Natural killer cell (primary cell): ENCODE data around the gene FBXO46. TPM values are rescaled to one million over a fixed set of nuclear protein-coding genes. Genes with fewer than 3 reads are reported as not detected.

Source experiments
- ATAC-seq, 3 donors: fragments of 150-1000 bp in 2 of 3; fragments of 200-7000 bp in 1 of 3; cut with Tn5 transposase; 1 replicate in 1 of 3; 2 replicates in 2 of 3; pipeline ENCODE4 v1.10.0; 2021; ENCODE audit warnings: mild to moderate bottlenecking in 2 of 3, moderate library complexity in 2 of 3
- DNase-seq, 2 donors: peaks; one replicate each; pipeline versions ENCODE4 v3.0.0 to v3.0.0-alpha.2; 2013 to 2021; ENCODE audit warnings: mixed read lengths in 1 of 2
- H3K27ac ChIP-seq: one replicate; pipeline ENCODE4 v1.5.1; 2013; ENCODE audit warnings: mild to moderate bottlenecking, low read length
- H3K27me3 ChIP-seq: one replicate; pipeline ENCODE4 v1.6.1; 2013; ENCODE audit warnings: low read length; ENCODE audit not compliant: control insufficient read depth, insufficient read depth
- H3K36me3 ChIP-seq: one replicate; pipeline ENCODE4 v1.6.1; 2013; ENCODE audit warnings: low read length; ENCODE audit not compliant: control insufficient read depth, insufficient read depth
- H3K4me1 ChIP-seq: one replicate; pipeline ENCODE4 v1.6.1; 2013; ENCODE audit warnings: low read length; ENCODE audit not compliant: control insufficient read depth, insufficient read depth
- H3K4me3 ChIP-seq: one replicate; pipeline ENCODE4 v1.5.1; 2013; ENCODE audit warnings: low read length
- H3K9me3 ChIP-seq: one replicate; pipeline ENCODE4 v1.6.1; 2013; ENCODE audit warnings: low read length; ENCODE audit not compliant: control insufficient read depth, insufficient read depth
- H3K27ac Mint-ChIP-seq, 2 donors: one replicate each; pipeline ENCODE4 v1.8.0; 2022; ENCODE audit warnings: mild to moderate bottlenecking in 2 of 2, mixed read lengths in 2 of 2, moderate library complexity in 1 of 2
- H3K27me3 Mint-ChIP-seq, 2 donors: one replicate each; pipeline ENCODE4 v1.8.0; 2022; ENCODE audit warnings: low read depth in 2 of 2, mixed read lengths in 2 of 2
- H3K36me3 Mint-ChIP-seq: one replicate; pipeline ENCODE4 v1.8.0; 2022; ENCODE audit warnings: mixed read lengths
- H3K4me1 Mint-ChIP-seq, 2 donors: one replicate each; pipeline ENCODE4 v1.8.0; 2022; ENCODE audit warnings: mixed read lengths in 2 of 2
- H3K4me3 Mint-ChIP-seq: one replicate; pipeline ENCODE4 v1.8.0; 2022; ENCODE audit warnings: mild to moderate bottlenecking, moderate library complexity, mixed read lengths
- H3K9me3 Mint-ChIP-seq, 2 donors: one replicate each; pipeline ENCODE4 v1.8.0; 2022; ENCODE audit warnings: mixed read lengths in 2 of 2
- CTCF ChIP-seq: fragments of 200-600 bp; IDR thresholded peaks from one replicate; pipeline ENCODE4 v1.8.0; 2022; ENCODE audit warnings: antibody characterized with exemption
- WGBS: methylation state at CpG from one replicate; pipeline ENCODE4 v1.1.7; 2013; ENCODE audit warnings: missing lambda C conversion rate; ENCODE audit not compliant: insufficient coverage; 5-methylcytosine and 5-hydroxymethylcytosine counted together
- intact Hi-C: fragments of 100-400 bp; cut with micrococcal nuclease; formaldehyde crosslinking; loops from one replicate; pipeline ENCODE4 v1.14.2; 2022
- total RNA-seq, 4 donors: library from RNA; stranded (reverse); fragments of 120-200 nt in 1 of 4; gene quantifications; one replicate each; pipeline versions ENCODE4 v1.2.3 to v1.2.4, GENCODE V29; 2013 to 2022

Gene FBXO46
- total RNA-seq, 3 donors from 2014 or later (not counting 1 experiment from before 2014, with no cell fraction given) = 24.8 to 35.7 (median 31.1) TPM

GRCh38 chr19:45670670-45671453 lies 59.8 kb downstream of the FBXO46 start:
- Mint-ChIP-seq H3K4me1 (peaks cover 31 to 41% of the 10 kb centered on the region in 2 donors), H3K27me3 (peaks cover 0 to 13% of the 10 kb centered on the region in 2 donors), H3K27ac (peak overlapping the region in 1 of 2 donors; percentile 69), H3K9me3 (no peaks in the 10 kb centered on the region), H3K36me3 (no peaks in the 10 kb centered on the region), H3K4me3 (peak overlapping the region; percentile 88)
- Histone ChIP-seq H3K27ac (no peak overlapping the region), H3K27me3 (peaks cover 7% of the 10 kb centered on the region), H3K4me1 (peaks cover 42% of the 10 kb centered on the region), H3K4me3 (no peak overlapping the region), H3K9me3 (no peaks in the 10 kb centered on the region), H3K36me3 (no peaks in the 10 kb centered on the region)
- intact Hi-C loops = no loop called here
- peak; percentile 30 to 52 (median 45) for ATAC-seq
- 16% methylated on average over 42 of the region's 42 CpGs for WGBS
- no peak for TF ChIP-seq CTCF
- DNase-seq = peak; percentile 69 to 72

GRCh38 chr19:45668342-45668871 lies 62.3 kb downstream of the FBXO46 start:
- WGBS = 1% methylated on average over 19 of the region's 19 CpGs
- DNase-seq (peak; percentile 35 to 60), ATAC-seq (peak in 1 of 3 donors; percentile 31)
- Mint-ChIP-seq H3K27ac (peak overlapping the region; percentile 76 to 85), H3K4me1 (peaks cover 31 to 45% of the 10 kb centered on the region in 2 donors), H3K27me3 (peaks cover 0 to 12% of the 10 kb centered on the region in 2 donors), H3K36me3 (no peaks in the 10 kb centered on the region), H3K9me3 (no peaks in the 10 kb centered on the region), H3K4me3 (peak overlapping the region; percentile 88)
- peaks cover 42% of the 10 kb centered on the region for H3K4me1 ChIP-seq
- intact Hi-C loops = no loop called here
- H3K27me3 ChIP-seq = peaks cover 7% of the 10 kb centered on the region
- H3K4me3 ChIP-seq = peak overlapping the region; percentile 56
- no peak for TF ChIP-seq CTCF
- H3K27ac ChIP-seq = peak overlapping the region; percentile 12
- H3K36me3 ChIP-seq = no peaks in the 10 kb centered on the region
- no peaks in the 10 kb centered on the region for H3K9me3 ChIP-seq

- Mint-ChIP-seq H3K27ac (peak within 1 kb of the TSS; percentile 76 to 85), H3K4me3 (peak within 1 kb of the TSS; percentile 88), H3K4me1 (peaks cover 31 to 45% of the 10 kb centered on the region in 2 donors), H3K36me3 (no peaks in the 10 kb centered on the region), H3K27me3 (peaks cover 0 to 12% of the 10 kb centered on the region in 2 donors), H3K9me3 (no peaks in the 10 kb centered on the region)
- Histone ChIP-seq H3K27me3 (peaks cover 7% of the 10 kb centered on the region), H3K4me3 (peak within 1 kb of the TSS; percentile 56), H3K36me3 (no peaks in the 10 kb centered on the region), H3K27ac (peak within 1 kb of the TSS; percentile 12), H3K9me3 (no peaks in the 10 kb centered on the region), H3K4me1 (peaks cover 42% of the 10 kb centered on the region)
- TF ChIP-seq CTCF = no peak
- WGBS = 11% methylated on average over 15 of the region's 15 CpGs
- intact Hi-C loops = loop anchor here (1.0 to 2.0 kb wide), 2 partner anchors 13 to 25 kb away; partner anchors contain the start of gene QPCTL
- peak; percentile 73 to 85 (median 78) for ATAC-seq
- peak; percentile 57 to 71 for DNase-seq
These were observed 62.9 kb downstream of the FBXO46 start, which contains the start of gene GIPR for GRCh38 chr19:45667620-45668341. GIPR (plus strand) TSS chr19:45668221; CDS start chr19:45669521, 1,300 bp downstream.
